Measurements from ENCODE around the gene NFRKB.
"Not testable (repeated sequence)": the region's sequence is repeated elsewhere in the genome, so short reads cannot be mapped to it uniquely, and the experiment has no call there.

The NFRKB gene

GRCh38 chr11:129894278-129895125, 876 bp downstream of the NFRKB start:
- DNase-seq (ENCODE audit: low spot score) = no peak

GRCh38 chr11:129888451-129888850, 6.9 kb downstream of the NFRKB start:
- no peak for DNase-seq (ENCODE audit: low spot score)

DNA sequence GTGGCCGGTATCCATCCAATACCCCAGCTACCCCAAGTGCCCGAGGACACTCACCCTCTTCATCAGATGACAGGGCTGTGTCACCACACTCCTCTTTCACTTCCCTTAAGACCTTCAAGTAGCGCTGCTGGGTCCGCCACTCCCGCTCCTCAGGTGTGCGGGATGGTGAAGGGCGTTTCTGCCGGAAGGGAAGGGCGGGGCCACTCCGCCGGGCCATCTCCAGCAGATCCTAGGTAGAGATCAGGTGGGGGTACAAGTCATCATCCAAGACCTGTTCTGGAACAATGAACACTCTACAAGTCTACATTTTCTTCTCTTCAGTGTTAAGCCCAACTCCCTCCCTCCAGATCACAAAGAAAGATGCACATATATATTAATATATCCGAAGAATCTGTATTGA, 10.0 kb downstream of the NFRKB start:
- DNase-seq (ENCODE audit: low spot score) = no peak

- DNase-seq (ENCODE audit: low spot score) = no peak
Measured at GRCh38 chr11:129884581-129884980, 10.8 kb downstream of the NFRKB start.

- peak; percentile 72 for DNase-seq (ENCODE audit: low spot score)
Measured at GRCh38 chr11:129881570-129882170, 13.7 kb downstream of the NFRKB start.

GRCh38 chr11:129880311-129880710, 15.1 kb downstream of the NFRKB start:
- no peak for DNase-seq (ENCODE audit: low spot score)

DNA sequence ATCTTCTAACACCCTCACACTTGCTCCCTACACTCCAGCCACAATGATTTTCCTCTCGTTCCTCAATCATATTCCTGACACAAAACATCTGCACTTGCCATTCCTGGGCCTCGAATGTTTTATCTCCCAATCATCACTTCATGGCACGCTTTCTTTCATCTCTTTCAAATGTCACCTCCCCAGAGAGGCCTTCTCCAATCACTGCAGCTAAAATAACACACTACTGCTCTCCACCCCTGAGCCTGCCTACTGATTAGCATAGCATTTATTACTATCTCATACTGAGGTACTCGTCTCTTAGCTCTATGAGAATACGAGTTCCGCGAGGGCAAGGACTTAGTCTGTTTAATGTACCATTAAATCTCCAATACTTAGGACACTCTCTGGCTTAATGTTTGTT, 23.5 kb downstream of the NFRKB start:
- DNase-seq (ENCODE audit: low spot score) = no peak

- not testable (repeated sequence) for DNase-seq (ENCODE audit: low spot score)
Measured at GRCh38 chr11:129868626-129869025, 26.8 kb downstream of the NFRKB start.

- DNase-seq (ENCODE audit: low spot score) = no peak
Measured at GRCh38 chr11:129866311-129866710, 29.1 kb downstream of the NFRKB start.

- DNase-seq (ENCODE audit: low spot score) = no peak
Measured at GRCh38 chr11:129865701-129866100, 29.7 kb downstream of the NFRKB start.

- DNase-seq (ENCODE audit: low spot score) = no peak
Measured at GRCh38 chr11:129864811-129865210, 30.6 kb downstream of the NFRKB start.

DNA sequence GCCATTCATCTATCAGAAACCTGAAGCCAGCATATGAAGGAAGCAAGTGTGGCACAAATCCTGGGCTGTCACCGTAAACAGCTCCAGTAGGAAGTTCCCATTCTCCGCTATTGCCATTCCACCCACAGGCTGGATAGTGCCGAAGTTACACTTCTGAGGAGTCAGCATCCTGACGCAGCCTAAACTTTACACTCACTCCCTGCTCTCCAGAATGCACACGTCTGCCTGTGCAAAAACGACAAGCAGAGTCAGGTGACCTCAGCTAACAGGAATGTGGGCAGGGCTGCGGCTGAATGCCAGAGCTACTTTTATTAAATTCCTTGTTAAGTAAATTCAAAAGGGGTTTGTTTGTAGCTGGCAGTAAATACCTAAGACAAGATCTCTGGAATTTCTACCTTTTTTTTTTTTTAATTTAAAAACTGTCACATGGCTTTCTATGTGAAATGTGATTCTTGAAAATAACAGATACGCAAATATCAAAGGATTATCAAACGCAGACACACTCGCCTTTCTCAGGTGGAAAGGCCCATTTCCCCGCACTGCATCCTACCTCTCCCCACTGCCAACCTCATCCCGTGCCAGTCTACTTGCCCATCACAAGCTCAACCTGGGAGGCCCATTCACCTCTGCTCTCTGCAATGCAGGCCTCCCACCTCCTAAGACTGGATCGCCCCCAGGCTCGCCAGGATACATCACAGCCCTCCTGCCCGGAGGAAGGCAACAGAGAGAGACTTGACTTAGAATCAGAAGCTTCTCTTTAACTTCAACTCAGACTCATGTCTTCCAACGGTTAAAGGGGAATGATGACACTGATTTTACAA, 33.5 kb downstream of the NFRKB start:
- DNase-seq (ENCODE audit: low spot score) = peak; percentile 70

DNA sequence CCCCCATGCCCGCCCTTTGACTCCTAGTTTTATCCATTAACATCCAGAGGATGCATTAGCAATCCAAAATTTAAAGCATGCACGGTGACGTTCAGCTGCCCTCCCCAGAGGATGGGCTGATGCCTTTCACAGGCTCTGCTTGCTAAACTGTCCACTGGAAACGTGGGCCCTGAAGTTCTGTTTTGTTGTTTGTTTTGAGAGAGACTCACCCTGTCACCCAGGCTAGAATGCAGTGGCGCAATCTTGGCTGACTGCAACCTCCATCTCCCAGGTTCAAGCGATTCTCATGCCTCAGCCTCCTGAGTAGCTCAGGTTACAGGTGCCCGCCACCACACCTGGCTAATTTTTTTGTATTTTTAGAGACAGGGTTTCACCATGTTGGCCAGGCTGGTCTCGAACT, 39.3 kb downstream of the NFRKB start:
- no peak for DNase-seq (ENCODE audit: low spot score)

DNA sequence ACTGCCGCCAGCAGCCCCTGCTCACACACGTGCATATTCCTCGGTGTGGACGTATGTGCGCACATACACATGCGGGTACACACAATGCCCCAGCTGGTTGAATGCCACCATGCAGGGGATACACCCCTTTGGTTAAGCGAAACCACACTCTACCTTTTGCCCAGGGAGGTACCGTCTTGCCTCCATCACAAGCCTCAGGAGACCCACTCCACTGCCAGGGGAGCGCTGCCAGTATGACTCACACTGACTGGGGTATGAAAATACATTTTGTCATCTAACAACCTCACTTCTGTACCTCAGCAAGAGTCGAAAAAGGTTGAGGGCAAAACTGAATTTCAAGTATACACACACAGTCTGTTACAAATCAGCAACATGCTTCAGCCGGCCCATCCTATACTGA, 40.3 kb downstream of the NFRKB start:
- DNase-seq (ENCODE audit: low spot score) = no peak

DNA sequence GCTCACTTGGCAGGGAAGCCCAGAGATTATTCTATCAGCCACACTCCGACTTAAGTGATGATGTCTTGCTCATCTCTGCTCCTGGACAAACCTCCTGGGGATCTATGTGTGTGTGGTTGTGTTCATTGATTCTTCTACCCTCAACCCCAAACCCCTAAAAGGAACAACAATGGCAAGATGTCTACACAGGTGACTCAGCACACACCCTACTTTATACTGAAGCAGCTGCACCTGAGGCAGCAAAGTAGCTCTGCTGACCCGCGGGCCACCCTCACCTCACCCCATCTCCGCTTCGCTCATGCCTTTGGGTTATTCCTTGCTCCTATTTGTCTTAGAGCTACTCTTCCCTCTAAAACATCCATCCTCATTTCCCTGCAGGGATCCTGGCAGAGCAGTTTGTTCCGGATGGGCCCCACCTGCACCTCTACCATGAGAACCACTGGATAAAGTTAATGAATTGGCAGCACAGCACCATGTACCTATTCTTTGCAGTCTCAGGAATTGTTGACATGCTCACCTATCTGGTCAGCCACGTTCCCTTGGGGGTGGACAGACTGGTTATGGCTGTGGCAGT, 41.1 kb downstream of the NFRKB start:
- no peak for DNase-seq (ENCODE audit: low spot score)

DNA sequence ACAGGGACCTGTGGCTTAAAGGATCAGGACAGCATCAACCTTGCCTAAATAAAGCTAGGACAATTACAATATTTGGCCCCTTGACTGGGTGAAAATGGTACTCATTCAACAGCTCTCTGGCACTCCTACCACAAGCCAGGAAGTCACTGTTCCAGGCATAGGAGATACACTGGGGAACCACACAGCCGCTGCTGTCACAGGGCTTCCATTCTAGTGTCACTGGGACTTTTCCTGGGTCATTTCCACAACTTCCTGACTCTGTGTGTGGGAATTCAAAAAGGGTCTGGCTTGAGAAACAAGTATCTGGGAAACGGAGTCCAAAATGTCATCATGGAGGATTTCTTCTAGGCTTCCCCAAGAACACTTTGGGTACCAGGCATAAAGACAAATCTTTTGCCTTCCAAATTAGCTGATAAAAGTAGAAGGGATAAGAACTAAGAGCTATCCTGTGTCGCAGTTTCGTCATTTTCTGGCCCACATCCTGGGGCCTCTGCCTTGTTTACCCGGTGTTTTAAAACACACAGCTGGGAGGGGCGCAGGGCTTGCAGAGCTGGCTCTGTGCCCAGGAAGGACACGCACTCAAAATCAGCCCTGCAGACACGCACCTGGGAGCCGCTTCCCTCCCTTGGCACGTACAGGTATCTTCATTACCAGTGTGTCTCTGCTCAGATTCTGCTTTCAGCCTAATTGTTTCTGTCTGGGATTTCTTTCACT, 41.7 kb downstream of the NFRKB start:
- no peak for DNase-seq (ENCODE audit: low spot score)

- DNase-seq (ENCODE audit: low spot score) = no peak
Measured at GRCh38 chr11:129852125-129852740, 43.1 kb downstream of the NFRKB start.

DNA sequence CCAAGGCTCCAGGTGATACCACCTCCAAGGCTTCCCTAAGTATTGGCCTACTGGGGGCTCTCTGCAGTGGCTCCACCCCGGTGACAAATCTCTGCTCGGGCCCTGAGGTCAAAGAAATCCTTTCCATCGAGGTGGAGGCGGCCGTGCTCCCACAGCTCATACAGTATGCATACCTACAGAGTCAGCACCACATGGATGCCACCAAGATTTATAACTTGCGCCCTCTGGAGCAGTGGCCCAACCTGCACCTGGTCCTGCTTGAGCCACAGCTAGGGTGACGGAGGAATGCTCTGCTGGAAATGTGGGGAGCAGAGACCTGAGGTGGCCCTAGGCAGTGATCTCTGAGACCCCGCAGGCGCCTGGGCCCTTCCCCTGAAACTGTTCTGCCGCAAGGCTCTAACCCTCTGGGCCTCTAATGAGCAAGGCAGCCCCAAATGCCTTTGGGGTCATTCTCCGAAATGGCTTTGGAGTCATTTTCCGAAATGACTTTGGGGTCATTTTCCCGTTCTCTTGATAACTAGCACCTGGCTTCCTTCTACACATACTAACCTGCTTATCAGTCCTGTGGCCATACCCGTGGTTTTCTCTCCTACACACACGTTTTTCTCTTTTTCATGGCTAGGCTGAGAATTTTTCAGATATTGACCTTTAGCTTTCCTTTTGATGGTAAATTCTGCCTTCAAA, 45.8 kb downstream of the NFRKB start:
- DNase-seq (ENCODE audit: low spot score) = no peak

GRCh38 chr11:129847361-129847760, 48.0 kb downstream of the NFRKB start:
- not testable (repeated sequence) for DNase-seq (ENCODE audit: low spot score)

GRCh38 chr11:129846508-129847335, 48.7 kb downstream of the NFRKB start:
- DNase-seq (ENCODE audit: low spot score) = no peak

All from iPS-NIHi11 (cell line).